Spinal cord (tissue), 10 donors: Measurements from ENCODE around the gene TM2D3. TPM values are rescaled to one million over a fixed set of nuclear protein-coding genes. Genes with fewer than 3 reads are reported as not detected.

Experiments used
- DNase-seq, 6 donors: peaks; one replicate each; pipeline versions ENCODE4 v3.0.0 to v3.0.0-alpha.2; 2013 to 2015; ENCODE audit warnings: low spot score in 6 of 6, low read depth in 4 of 6
- H3K27ac ChIP-seq: one replicate; pipeline ENCODE4 v1.5.1; 2013; ENCODE audit warnings: low read depth, low read length, control low read depth
- H3K27me3 ChIP-seq: one replicate; pipeline ENCODE4 v1.6.1; 2013; ENCODE audit warnings: low read length; ENCODE audit not compliant: control insufficient read depth, insufficient read depth
- H3K36me3 ChIP-seq: one replicate; pipeline ENCODE4 v1.6.1; 2013; ENCODE audit warnings: low read length; ENCODE audit not compliant: control insufficient read depth, insufficient read depth
- H3K4me1 ChIP-seq: one replicate; pipeline ENCODE4 v1.6.1; 2013; ENCODE audit warnings: low read length; ENCODE audit not compliant: control insufficient read depth, insufficient read depth
- H3K4me3 ChIP-seq: one replicate; pipeline ENCODE4 v1.5.1; 2013; ENCODE audit warnings: low read depth, low read length, control low read depth
- H3K9me3 ChIP-seq: one replicate; pipeline ENCODE4 v1.6.1; 2013; ENCODE audit warnings: low read length; ENCODE audit not compliant: control insufficient read depth, insufficient read depth
- WGBS: methylation state at CpG from one replicate; pipeline ENCODE4 v1.1.5; 2013; ENCODE audit warnings: missing lambda C conversion rate; ENCODE audit not compliant: insufficient coverage; 5-methylcytosine and 5-hydroxymethylcytosine counted together
- polyA plus RNA-seq, 2 donors: library from polyadenylated mRNA; unstranded; fragments of 120-200 nt; gene quantifications; one replicate each; pipeline ENCODE4 v1.2.1, GENCODE V29; 2013; ENCODE audit not compliant: insufficient read length in 2 of 2
- small RNA-seq: library from RNA; depleted of rRNA; stranded (forward); fragments of <200 nt; gene quantifications from one replicate; pipeline ENCODE3, GENCODE V24; 2014; ENCODE audit warnings: low replicate concordance
- total RNA-seq, 2 donors: library from RNA; depleted of rRNA in 1 of 2; stranded (reverse); fragments of 120-200 nt in 1 of 2; fragments of >200 nt in 1 of 2; gene quantifications; one replicate each; pipeline versions ENCODE4 v1.2.3 to v1.2.4, GENCODE V29; 2013 to 2014
- donor health status: healthy.

The TM2D3 gene
- total and polyA plus RNA-seq, 4 donors: 61.6 to 124 (median 98.7) TPM

GRCh38 chr15:101597360-101597928 lies 54.7 kb downstream of the TM2D3 start:
- no peak overlapping the region for H3K27ac ChIP-seq
- 79% methylated on average over 6 of the region's 6 CpGs for WGBS
- H3K4me1 ChIP-seq: peaks cover 3% of the 10 kb centered on the region
- no peaks in the 10 kb centered on the region for H3K36me3 ChIP-seq
- no peaks in the 10 kb centered on the region for H3K27me3 ChIP-seq
- peaks cover 2% of the 10 kb centered on the region for H3K9me3 ChIP-seq
- no peak for DNase-seq
- H3K4me3 ChIP-seq: no peak overlapping the region

GRCh38 chr15:101596633-101597032 lies 55.5 kb downstream of the TM2D3 start:
- peaks cover 3% of the 10 kb centered on the region for H3K4me1 ChIP-seq
- H3K27me3 ChIP-seq: no peaks in the 10 kb centered on the region
- H3K36me3 ChIP-seq: no peaks in the 10 kb centered on the region
- H3K9me3 ChIP-seq: peaks cover 2% of the 10 kb centered on the region
- no peak overlapping the region for H3K27ac ChIP-seq
- DNase-seq: no peak
- 100% methylated on average over 1 of the region's 1 CpG for WGBS
- H3K4me3 ChIP-seq: no peak overlapping the region

Small RNA genes lying within 50 kb of the gene (small RNA-seq; reads per million reads assigned to genes)
- not detected for gene RNU6-807P

Other genes with a start within 250 kb of the TM2D3 start
- 10 to 100 TPM; 12.3 to 14.3 TPM for gene PCSK6, start 162.7 kb downstream of the TM2D3 start, total RNA-seq
- 10 to 100 TPM in 1 of 2 donors, 1 to 10 TPM in 1; 8.6 to 11.1 TPM for gene PCSK6, start 162.7 kb downstream of the TM2D3 start, polyA plus RNA-seq
- gene TARS3, start 72.1 kb upstream of the TM2D3 start, total RNA-seq: 10 to 100 TPM; 26.0 to 38.7 TPM
- gene TARS3, start 72.1 kb upstream of the TM2D3 start, polyA plus RNA-seq: 10 to 100 TPM; 29.5 to 33.4 TPM
- gene OR4F6, start 151.1 kb upstream of the TM2D3 start, total RNA-seq: not detected
- not detected for gene OR4F6, start 151.1 kb upstream of the TM2D3 start, polyA plus RNA-seq
- gene OR4F15, start 159.8 kb upstream of the TM2D3 start, total RNA-seq: not detected
- gene OR4F15, start 159.8 kb upstream of the TM2D3 start, polyA plus RNA-seq: not detected